ENCODE results near the gene CSF1R. TPM values are rescaled to one million over a fixed set of nuclear protein-coding genes. Genes with fewer than 3 reads are reported as not detected.

CSF1R gene
- total RNA-seq, 3 donors from 2014 or later: 9.0 to 39.0 (median 20.4) TPM

GRCh38 chr5:150062216-150062922, 24.0 kb downstream of the CSF1R start:
- no peak overlapping the region for H3K4me3 ChIP-seq
- intact Hi-C loops (cut with DNase I, micrococcal nuclease): no loop called here
- no peaks in the 10 kb centered on the region for H3K9me3 ChIP-seq
- ATAC-seq: no peak
- no peak for DNase-seq
- H3K36me3 ChIP-seq (ENCODE audit: low read depth): no peaks in the 10 kb centered on the region
- no peak for TF ChIP-seq CTCF (IDR thresholded peaks at IDR 0.05)
- H3K4me1 ChIP-seq (ENCODE audit: low read depth): no peaks in the 10 kb centered on the region

GRCh38 chr5:150061538-150061995, 24.8 kb downstream of the CSF1R start:
- Histone ChIP-seq H3K4me1 (ENCODE audit: low read depth) (no peaks in the 10 kb centered on the region), H3K9me3 (no peaks in the 10 kb centered on the region), H3K4me3 (no peak overlapping the region), H3K36me3 (ENCODE audit: low read depth) (no peaks in the 10 kb centered on the region)
- intact Hi-C loops (cut with DNase I, micrococcal nuclease): no loop called here
- DNase-seq: no peak
- no peak for TF ChIP-seq CTCF (IDR thresholded peaks at IDR 0.05)
- ATAC-seq: no peak

- intact Hi-C loops (cut with DNase I, micrococcal nuclease): no loop called here
- DNase-seq: no peak
Observed at GRCh38 chr5:150060471-150060870, 25.9 kb downstream of the CSF1R start.

GRCh38 chr5:150059623-150060022, 26.7 kb downstream of the CSF1R start:
- intact Hi-C loops (cut with DNase I, micrococcal nuclease): no loop called here

More at GRCh38 chr5:150060471-150060870, 25.9 kb downstream of the CSF1R start:
- no peak for ATAC-seq
- TF ChIP-seq CTCF (IDR thresholded peaks at IDR 0.05): no peak
- H3K4me1 ChIP-seq (ENCODE audit: low read depth): no peaks in the 10 kb centered on the region
- no peaks in the 10 kb centered on the region for H3K9me3 ChIP-seq
- H3K36me3 ChIP-seq (ENCODE audit: low read depth): no peaks in the 10 kb centered on the region
- H3K4me3 ChIP-seq: no peak overlapping the region

GRCh38 chr5:150058480-150059126, 27.8 kb downstream of the CSF1R start:
- DNase-seq (peak in 1 of 3 donors; percentile 26), ATAC-seq (peak; percentile 47)
- no peak for TF ChIP-seq CTCF (IDR thresholded peaks at IDR 0.05)
- H3K36me3 ChIP-seq (ENCODE audit: low read depth): no peaks in the 10 kb centered on the region
- H3K9me3 ChIP-seq: no peaks in the 10 kb centered on the region
- H3K4me3 ChIP-seq: no peak overlapping the region
- intact Hi-C loops (cut with DNase I, micrococcal nuclease): no loop called here
- no peaks in the 10 kb centered on the region for H3K4me1 ChIP-seq (ENCODE audit: low read depth)

More at GRCh38 chr5:150059623-150060022, 26.7 kb downstream of the CSF1R start:
- H3K36me3 ChIP-seq (ENCODE audit: low read depth): no peaks in the 10 kb centered on the region
- DNase-seq (no peak), ATAC-seq (no peak)
- no peak for TF ChIP-seq CTCF (IDR thresholded peaks at IDR 0.05)
- no peak overlapping the region for H3K4me3 ChIP-seq
- H3K4me1 ChIP-seq (ENCODE audit: low read depth): no peaks in the 10 kb centered on the region
- H3K9me3 ChIP-seq: no peaks in the 10 kb centered on the region

Measured in mucosa of descending colon (tissue), 3 donors.